OCI-LY7 (cell line): ENCODE measurements around the gene CD59. TPM values are rescaled to one million over a fixed set of nuclear protein-coding genes. Genes with fewer than 3 reads are reported as not detected.

Source experiments
- BruUV-seq: library from RNA; stranded (reverse); fragments of 400-500 nt; replicated peaks from 2 replicates; lab custom pipeline; 2021; lab: Mats Ljungman, UMichigan
- CTCF ChIA-PET: fragments of 300-600 bp; sonication (Branson Sonifier 250); formaldehyde crosslinking; loops from one replicate; lab custom pipeline; 2022; ENCODE audit warnings: antibody characterized with exemption; ENCODE audit not compliant: unreplicated experiment; lab: Charles Lee
- POLR2A ChIA-PET: fragments of 300-600 bp; sonication (Branson Sonifier 250); formaldehyde crosslinking; loops from one replicate; lab custom pipeline; 2022; ENCODE audit warnings: antibody characterized with exemption; lab: Charles Lee
- DNase-seq: peaks from one replicate; pipeline ENCODE4 v3.0.0-alpha.2; 2015; ENCODE audit warnings: low spot score
- H2AFZ ChIP-seq: fragments of 200-600 bp; sonication (generic), shearing (Covaris generic); 2 replicates; pipeline ENCODE4 v1.6.1; 2014; ENCODE audit warnings: mild to moderate bottlenecking, antibody characterized with exemption, low read length, moderate library complexity
- H3K27ac ChIP-seq: fragments of 200-600 bp; sonication (generic); 2 replicates; pipeline ENCODE4 v1.5.1; 2014; ENCODE audit warnings: mixed run types, low read depth, mild to moderate bottlenecking, moderate library complexity, low read length, inconsistent platforms; ENCODE audit not compliant: poor library complexity, severe bottlenecking
- H3K36me3 ChIP-seq: fragments of 200-600 bp; sonication (generic); 2 replicates; pipeline ENCODE4 v1.6.1; 2014; ENCODE audit warnings: mild to moderate bottlenecking, antibody characterized with exemption, low read length, moderate library complexity, mixed read lengths; ENCODE audit not compliant: insufficient read depth
- H3K4me1 ChIP-seq: fragments of 200-600 bp; sonication (generic); 2 replicates; pipeline ENCODE4 v1.5.1; 2014; ENCODE audit warnings: mild to moderate bottlenecking, low read length; ENCODE audit not compliant: insufficient read depth, poor library complexity, severe bottlenecking
- H3K4me2 ChIP-seq: fragments of 200-600 bp; sonication (generic); 2 replicates; pipeline ENCODE4 v1.6.1; 2014; ENCODE audit warnings: mild to moderate bottlenecking, low read length
- H3K4me3 ChIP-seq: fragments of 200-600 bp; sonication (generic); 2 replicates; pipeline ENCODE4 v1.5.1; 2014; ENCODE audit warnings: mild to moderate bottlenecking, low read depth, low read length; ENCODE audit not compliant: poor library complexity, severe bottlenecking
- H3K79me2 ChIP-seq: fragments of 200-600 bp; sonication (generic); 2 replicates; pipeline ENCODE4 v1.6.1; 2016; ENCODE audit warnings: low read depth, mild to moderate bottlenecking, low read length, moderate library complexity, mixed read lengths; ENCODE audit not compliant: insufficient read depth
- H3K9me2 ChIP-seq: fragments of 200-600 bp; sonication (generic); 2 replicates; pipeline ENCODE4 v1.6.1; 2016; ENCODE audit warnings: mild to moderate bottlenecking, low read length, mixed read lengths; ENCODE audit not compliant: insufficient read depth
- H3K9me3 ChIP-seq: fragments of 200-600 bp; sonication (generic); 2 replicates; pipeline ENCODE4 v1.6.1; 2014; ENCODE audit warnings: mild to moderate bottlenecking, mixed run types, low read length, mixed read lengths
- H4K20me1 ChIP-seq: fragments of 200-600 bp; sonication (generic); 2 replicates; pipeline ENCODE4 v1.6.1; 2014; ENCODE audit warnings: mild to moderate bottlenecking, antibody characterized with exemption, low read length, moderate library complexity, mixed read lengths; ENCODE audit not compliant: insufficient read depth
- EZH2phosphoT487 ChIP-seq: fragments of 200-600 bp; sonication (generic); IDR thresholded peaks from 2 replicates; pipeline ENCODE4 v1.6.1; 2018; ENCODE audit warnings: low read depth, borderline replicate concordance, mild to moderate bottlenecking, mixed run types, antibody characterized with exemption, low read length, moderate library complexity, mixed read lengths
- intact Hi-C: fragments of 100-400 bp; cut with micrococcal nuclease; formaldehyde crosslinking; loops from one replicate; pipeline ENCODE4 v1.10.0; 2022; ENCODE audit not compliant: unreplicated experiment
- total RNA-seq, 2 experiments: library from RNA; depleted of rRNA in 1 of 2; stranded (reverse); fragments of >200 nt in 1 of 2; shearing (Covaris generic) in 1 of 2; gene quantifications; 2 replicates each; pipeline ENCODE4 v1.2.3, GENCODE V29; 2014 to 2022
- TF ChIP-seq, protein P1 (sequence below): fragments of 200-600 bp; sonication (generic); conservative IDR thresholded peaks from 2 replicates; pipeline ENCODE4 v1.5.1; 2014; ENCODE audit warnings: mild to moderate bottlenecking, antibody characterized with exemption, low read length, moderate library complexity, mixed read lengths

Gene CD59
- total RNA-seq, 2 experiments from 2014 or later: 20.2 to 35.5 TPM

DNA sequence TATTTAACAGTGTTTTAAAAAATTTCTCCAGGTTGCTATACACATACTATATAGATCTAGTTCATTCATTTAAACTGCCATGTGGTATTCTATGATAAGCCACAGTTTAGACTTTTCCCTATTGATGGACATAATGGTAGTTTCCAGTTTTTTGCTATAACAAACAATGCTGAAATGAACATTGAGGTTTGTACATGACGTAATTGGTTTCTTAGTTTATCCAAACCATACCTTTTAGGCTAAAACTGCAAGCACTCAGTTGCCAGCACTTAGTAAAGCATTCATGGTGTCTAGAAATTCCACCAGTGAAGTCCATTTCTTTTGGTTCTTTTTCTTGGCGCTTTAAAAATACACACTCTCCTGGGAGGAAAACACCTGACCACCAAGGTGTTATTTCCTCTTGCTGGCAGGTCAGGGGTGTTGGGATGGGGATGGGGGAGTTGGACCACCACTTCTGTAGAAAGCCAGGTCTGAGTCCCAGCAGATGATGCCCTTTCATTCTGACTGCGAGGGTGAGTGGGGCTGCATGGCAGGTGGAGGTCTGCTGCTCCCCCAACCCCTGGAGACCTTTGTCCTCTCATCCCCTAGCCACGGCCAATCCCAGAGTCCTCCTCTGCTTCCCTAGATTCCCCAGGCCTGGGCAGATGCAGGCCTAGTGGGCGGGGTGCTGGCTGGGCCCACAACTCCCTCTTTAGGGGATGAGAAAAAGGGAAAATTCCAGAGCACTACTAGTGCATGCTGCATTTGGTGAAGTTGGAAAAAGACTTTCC is 76.7 kb downstream of the CD59 start:
- DNase-seq: no peak
- intact Hi-C loops: no loop called here
- Histone ChIP-seq H3K79me2 (no peaks in the 10 kb centered on the region), H3K27ac (no peak overlapping the region), H4K20me1 (no peaks in the 10 kb centered on the region), H3K9me3 (no peaks in the 10 kb centered on the region), H2AFZ (no peak overlapping the region), H3K4me3 (no peak overlapping the region), H3K9me2 (no peaks in the 10 kb centered on the region), H3K4me1 (peaks cover 11% of the 10 kb centered on the region), H3K4me2 (no peak overlapping the region), H3K36me3 (peaks cover 79% of the 10 kb centered on the region)
- TF ChIP-seq, protein P1, sequence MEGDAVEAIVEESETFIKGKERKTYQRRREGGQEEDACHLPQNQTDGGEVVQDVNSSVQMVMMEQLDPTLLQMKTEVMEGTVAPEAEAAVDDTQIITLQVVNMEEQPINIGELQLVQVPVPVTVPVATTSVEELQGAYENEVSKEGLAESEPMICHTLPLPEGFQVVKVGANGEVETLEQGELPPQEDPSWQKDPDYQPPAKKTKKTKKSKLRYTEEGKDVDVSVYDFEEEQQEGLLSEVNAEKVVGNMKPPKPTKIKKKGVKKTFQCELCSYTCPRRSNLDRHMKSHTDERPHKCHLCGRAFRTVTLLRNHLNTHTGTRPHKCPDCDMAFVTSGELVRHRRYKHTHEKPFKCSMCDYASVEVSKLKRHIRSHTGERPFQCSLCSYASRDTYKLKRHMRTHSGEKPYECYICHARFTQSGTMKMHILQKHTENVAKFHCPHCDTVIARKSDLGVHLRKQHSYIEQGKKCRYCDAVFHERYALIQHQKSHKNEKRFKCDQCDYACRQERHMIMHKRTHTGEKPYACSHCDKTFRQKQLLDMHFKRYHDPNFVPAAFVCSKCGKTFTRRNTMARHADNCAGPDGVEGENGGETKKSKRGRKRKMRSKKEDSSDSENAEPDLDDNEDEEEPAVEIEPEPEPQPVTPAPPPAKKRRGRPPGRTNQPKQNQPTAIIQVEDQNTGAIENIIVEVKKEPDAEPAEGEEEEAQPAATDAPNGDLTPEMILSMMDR: no peak
- TF ChIP-seq EZH2phosphoT487: no peak
- ChIA-PET POLR2A (no interaction called here), CTCF (no interaction called here)
- BruUV-seq: no TSS peak

DNA sequence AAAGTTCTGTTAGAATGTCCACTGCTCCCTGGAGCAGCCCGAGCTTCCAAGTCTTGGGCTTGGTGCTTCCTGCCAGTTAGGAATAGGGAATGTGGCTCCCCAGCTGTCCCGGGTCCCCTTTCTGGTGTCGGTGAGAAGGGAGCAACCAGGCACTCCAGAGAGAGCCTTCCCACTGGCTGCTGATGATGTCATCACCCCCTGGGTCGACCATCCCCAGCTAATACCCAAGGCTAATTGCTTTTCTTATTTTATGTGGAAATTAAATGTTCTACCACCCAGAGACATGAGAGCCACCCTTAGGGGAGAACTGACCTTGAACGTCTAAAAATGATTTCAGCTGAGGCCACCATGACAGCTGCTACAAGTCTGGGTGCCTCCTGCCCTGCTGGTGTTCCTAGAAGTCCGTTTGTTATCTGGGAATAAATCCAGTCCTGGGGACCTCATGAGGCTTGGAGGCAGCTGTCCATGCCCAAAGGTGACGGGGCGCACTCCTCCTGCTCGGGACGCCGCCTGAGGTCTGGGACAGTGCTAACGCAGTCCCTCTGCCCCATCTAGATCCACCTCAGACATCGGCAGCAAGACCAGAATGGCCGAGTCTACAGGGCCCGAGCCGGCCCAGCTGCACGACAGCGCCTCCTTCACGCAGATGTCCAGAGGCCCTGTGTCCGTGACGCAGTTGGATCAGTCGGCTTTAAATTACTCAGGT is 77.9 kb downstream of the CD59 start:
- no peak overlapping the region for H2AFZ ChIP-seq
- TF ChIP-seq, protein P1: no peak
- no peak for TF ChIP-seq EZH2phosphoT487
- no peak for DNase-seq
- H3K9me3 ChIP-seq: no peaks in the 10 kb centered on the region
- H3K36me3 ChIP-seq: peaks cover 71% of the 10 kb centered on the region
- no peak overlapping the region for H3K4me3 ChIP-seq
- no peaks in the 10 kb centered on the region for H4K20me1 ChIP-seq
- intact Hi-C loops: no loop called here
- H3K4me1 ChIP-seq: peaks cover 11% of the 10 kb centered on the region
- CTCF ChIA-PET: no interaction called here
- H3K27ac ChIP-seq: no peak overlapping the region
- H3K4me2 ChIP-seq: no peak overlapping the region
- no peaks in the 10 kb centered on the region for H3K9me2 ChIP-seq
- no peaks in the 10 kb centered on the region for H3K79me2 ChIP-seq
- POLR2A ChIA-PET: no interaction called here
- BruUV-seq: no TSS peak

DNA sequence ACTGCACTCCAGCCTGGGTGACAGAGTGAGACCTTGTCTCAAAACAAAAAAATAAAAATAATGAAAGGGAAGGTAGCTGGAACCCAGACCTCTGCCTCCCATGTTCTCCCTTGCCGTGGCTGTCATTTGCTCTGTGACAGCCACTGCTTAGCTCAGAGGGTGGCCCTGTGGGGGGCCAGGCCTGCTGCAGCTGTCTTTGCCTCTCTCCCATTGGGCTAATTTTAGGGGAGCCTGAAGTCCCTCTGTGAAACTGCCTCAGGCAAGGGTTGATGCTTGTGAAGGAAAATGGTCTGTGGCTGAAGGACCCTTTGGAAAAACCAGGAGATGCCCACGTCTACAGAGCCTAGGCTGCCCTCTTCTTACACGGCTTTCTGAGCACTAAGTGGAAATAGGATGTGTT is 78.5 kb downstream of the CD59 start:
- Histone ChIP-seq H4K20me1 (no peaks in the 10 kb centered on the region), H3K4me2 (no peak overlapping the region), H3K4me3 (no peak overlapping the region), H2AFZ (no peak overlapping the region), H3K79me2 (no peaks in the 10 kb centered on the region), H3K27ac (no peak overlapping the region), H3K36me3 (peaks cover 69% of the 10 kb centered on the region), H3K9me3 (no peaks in the 10 kb centered on the region), H3K9me2 (no peaks in the 10 kb centered on the region), H3K4me1 (peaks cover 11% of the 10 kb centered on the region)
- ChIA-PET POLR2A (no interaction called here), CTCF (no interaction called here)
- intact Hi-C loops: no loop called here
- no peak for TF ChIP-seq EZH2phosphoT487
- TF ChIP-seq, protein P1: no peak
- BruUV-seq: no TSS peak
- no peak for DNase-seq
